MV-4-11 (cell line): ENCODE data around the gene THYN1.
"Not testable (repeated sequence)": the region's sequence is repeated elsewhere in the genome, so short reads cannot be mapped to it uniquely, and the experiment has no call there.

Source experiments
- DNase-seq: peaks from one replicate; lab custom pipeline; 2025; lab: John Stamatoyannopoulos, UW

The THYN1 gene

DNA sequence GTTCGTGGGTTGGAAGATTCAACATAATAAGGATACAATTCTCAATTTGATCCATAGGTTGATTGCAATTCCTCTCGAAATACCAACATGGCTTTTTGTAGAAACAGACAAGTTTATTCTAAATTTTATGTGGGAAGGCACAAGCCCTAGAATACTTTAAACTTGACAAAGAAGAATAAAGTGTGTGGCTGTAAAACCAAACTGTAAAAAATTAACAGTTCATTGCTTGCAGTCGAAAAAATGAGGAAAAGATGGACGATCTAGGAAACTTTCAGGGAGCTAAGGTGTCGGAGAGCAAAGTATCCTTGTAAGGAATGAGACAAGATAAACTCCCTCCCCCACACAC lies 22.0 kb upstream of the THYN1 start:
- no peak for DNase-seq

DNA sequence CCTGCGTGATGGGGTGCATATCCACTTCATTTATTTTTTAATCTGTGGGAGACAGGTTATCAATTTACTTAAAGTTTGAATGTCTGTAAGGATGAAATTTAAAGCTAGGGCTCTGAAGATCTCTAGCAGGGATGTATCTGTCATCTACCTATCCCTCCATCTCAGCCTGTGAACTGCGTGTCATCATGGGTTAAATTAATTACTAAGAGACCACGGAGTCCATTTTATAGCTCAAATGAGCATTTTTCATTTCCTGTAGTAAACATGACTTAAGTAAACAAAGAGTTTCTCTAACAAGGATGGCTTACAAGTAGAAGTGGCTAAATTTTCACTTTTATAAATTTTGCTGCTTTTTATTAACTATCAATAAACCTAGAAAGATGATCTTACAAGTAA lies 20.2 kb upstream of the THYN1 start:
- no peak for DNase-seq

DNA sequence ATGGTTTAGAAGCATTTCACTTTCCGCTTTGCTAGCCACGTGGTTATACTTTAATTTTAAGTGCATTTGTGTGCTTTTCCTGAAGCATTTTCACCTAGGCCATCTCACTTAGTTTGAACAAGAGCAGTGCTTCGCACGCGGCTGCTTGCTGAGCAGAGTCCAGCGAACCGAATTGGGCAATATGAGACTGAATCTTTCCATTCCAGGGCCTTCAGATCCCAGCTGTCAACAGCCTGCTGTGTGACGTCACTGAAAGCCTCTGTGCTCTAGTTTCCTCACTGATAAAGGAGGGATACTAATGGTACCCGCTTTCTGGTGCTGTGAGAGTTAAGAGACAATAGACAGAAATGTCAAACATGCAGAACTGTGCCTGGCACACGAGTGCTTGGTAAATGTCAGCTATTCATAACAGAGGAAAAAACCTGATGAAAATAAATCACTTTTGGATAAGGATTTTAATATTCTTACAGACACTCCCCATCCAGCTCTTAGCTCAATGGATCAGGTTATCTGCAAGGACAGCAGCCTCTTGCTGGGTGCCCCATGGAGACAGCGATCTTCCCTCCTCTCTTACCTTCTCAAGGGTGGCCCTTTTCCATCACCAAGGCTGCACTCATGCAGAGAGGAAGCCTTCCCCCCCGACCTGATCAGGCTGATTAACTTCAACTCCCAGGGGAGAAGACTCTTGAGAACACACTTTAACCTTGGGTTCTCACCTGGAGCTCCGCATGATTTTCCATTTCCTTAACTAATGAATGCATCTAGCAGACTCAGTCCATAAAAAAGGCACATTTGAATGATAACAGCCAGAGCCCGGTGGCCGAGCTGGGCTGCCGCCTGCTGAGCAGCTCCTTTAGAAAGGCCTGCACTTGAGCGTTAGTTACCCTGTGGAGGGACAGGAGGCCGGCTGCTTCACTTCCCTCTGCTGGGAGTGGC lies 19.5 kb upstream of the THYN1 start:
- DNase-seq: no peak

DNA sequence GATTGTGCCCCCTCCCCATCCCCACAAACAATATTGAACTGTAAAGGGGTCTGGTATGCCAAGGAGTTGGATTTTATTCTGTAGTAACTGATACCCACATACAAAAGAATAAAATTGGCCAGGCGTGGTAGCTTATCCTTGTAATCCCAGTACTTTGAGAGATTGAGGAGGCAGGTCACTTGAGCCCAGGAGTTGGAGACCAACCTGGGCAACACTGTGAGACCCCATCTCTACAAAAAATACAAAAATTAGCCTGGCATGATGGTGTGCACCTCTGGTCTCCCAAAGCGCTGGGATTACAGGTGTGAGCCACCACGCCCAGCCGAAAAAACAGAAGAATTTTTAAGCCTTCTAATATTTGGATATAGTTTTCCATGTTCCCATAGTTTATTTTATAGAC lies 18.8 kb upstream of the THYN1 start:
- no peak for DNase-seq

DNA sequence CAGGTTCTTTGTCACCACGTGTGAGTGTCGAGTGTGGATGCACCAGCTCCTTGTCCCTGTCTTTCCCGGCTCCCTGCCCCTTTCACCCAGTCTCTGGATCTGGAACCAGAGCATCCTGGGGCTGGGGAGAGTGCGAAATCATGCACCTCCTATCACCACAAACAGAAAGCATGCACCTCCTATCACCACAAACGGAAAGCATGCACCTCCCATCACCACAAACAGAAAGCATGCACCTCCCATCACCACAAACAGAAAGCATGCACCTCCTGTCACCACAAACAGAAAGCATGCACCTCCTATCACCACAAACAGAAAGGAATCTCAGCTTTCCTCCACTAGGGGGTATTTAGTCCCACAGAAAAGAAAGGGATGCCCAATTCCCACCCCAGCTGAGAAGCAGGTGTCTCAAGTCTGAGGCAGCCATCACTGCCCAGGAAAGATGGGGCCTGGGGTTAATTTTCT lies 17.1 kb upstream of the THYN1 start:
- no peak for DNase-seq

DNA sequence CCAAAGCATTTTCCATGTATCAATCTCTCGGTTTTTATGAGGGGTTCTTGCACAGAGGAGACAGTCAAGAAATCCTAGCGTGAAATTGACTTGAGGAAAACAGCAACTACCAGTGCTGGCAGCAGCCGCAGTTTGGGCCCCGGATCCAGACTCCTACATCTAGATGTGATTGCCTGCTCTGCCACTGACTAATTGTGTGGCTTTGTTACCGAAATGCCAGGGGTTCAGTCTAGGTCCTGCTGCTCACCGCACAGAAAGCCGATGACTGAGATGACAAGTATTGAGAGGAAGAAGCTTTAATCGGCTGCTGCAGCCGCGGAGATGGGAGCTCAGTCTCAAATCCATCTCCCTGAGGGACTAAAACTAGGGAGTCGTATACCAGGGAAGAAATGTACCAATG lies 14.8 kb upstream of the THYN1 start:
- no peak for DNase-seq

DNA sequence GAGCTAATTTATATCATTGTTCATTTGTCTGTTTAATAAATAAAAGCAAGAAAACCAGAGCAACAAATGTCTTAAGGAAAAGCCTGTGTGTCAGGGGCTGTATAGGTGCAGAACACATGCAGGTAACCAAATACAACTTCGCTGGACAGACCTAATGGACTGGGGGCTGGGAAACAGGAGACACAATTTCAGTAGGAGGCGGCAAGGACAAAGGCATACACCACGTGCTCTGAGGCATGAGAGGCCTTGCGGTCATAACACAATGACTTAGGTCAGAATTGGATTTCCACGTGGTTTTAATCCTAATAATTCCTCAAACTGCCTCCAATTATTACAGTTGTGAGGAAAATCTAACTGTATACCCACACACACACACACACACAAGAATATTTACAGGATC lies 14.3 kb upstream of the THYN1 start:
- DNase-seq: no peak

DNA sequence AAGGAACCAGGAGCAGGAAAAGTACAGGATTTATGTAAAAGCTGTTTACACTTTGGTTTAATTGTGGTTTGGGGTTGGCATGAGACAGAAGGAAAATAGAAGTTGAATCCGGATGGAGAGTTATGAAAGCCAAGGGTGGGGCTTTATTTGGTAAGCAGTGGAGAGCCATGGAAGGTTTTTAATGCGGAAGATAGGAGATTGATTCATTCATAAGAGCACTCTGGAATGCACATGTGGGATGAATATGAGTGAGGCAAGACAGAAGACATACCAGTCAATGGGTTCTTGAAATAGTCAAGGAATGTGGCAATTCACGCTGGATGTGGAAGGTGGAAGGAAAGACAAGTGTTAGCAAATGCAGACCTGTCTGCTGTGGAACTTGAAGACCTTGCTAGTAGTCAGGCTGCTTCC lies 13.7 kb upstream of the THYN1 start:
- DNase-seq: peak; percentile 81

DNA sequence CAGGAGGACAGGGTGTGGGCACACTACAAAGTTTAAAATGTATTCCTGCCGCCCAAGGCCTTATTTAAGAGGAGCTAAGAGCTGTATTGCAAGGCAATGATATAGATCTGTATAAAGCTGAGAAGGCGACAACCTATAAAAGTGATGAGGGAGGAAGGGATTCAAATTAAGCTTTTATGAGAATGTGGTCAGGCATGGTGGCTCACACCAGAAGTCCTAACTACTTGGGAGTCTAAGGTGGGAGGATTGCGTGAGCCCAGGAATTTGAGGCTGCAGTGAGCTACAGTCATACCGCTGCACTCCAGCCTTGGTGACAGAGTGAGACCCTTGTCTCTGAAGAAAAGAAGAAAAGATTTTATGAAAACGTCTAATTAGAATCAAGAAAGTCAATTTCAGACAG lies 13.3 kb upstream of the THYN1 start:
- no peak for DNase-seq

DNA sequence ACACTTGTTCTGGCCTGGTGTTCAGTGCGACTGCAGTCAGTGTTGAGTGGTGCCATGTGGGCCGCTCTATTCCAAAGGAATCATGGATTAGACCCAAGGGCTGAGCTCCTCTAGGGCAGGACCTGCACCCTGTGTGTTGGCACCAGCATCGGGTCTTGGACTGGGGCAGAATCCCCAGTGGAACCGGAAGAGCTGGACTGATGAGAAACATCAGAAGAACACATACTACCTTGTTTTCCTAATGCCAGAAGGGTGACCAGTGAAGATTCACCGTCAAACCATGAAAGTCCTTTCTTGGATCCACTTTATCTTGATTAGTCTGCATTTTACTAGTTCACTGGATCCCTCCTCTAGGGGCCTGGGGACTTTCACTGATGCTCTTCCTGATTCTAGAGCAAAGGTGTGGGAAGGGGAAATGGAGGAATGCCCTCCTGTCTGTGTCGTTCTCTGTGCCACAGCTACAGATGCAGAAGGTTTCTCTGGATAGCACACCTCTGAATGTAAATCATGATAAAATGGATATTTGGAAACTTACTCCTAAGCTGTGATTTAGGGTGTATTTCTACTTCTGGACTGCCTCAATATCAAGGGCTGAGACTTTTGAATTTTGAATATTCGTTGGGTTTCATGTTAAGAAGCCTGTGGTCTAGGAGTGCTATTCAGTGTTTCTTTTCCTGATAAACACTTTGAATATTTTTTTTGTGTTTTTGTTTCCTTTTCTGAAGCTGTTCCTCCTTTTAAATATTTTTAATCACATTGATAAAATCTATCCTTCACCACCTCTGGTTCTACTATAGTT lies 12.0 kb upstream of the THYN1 start:
- DNase-seq: no peak

DNA sequence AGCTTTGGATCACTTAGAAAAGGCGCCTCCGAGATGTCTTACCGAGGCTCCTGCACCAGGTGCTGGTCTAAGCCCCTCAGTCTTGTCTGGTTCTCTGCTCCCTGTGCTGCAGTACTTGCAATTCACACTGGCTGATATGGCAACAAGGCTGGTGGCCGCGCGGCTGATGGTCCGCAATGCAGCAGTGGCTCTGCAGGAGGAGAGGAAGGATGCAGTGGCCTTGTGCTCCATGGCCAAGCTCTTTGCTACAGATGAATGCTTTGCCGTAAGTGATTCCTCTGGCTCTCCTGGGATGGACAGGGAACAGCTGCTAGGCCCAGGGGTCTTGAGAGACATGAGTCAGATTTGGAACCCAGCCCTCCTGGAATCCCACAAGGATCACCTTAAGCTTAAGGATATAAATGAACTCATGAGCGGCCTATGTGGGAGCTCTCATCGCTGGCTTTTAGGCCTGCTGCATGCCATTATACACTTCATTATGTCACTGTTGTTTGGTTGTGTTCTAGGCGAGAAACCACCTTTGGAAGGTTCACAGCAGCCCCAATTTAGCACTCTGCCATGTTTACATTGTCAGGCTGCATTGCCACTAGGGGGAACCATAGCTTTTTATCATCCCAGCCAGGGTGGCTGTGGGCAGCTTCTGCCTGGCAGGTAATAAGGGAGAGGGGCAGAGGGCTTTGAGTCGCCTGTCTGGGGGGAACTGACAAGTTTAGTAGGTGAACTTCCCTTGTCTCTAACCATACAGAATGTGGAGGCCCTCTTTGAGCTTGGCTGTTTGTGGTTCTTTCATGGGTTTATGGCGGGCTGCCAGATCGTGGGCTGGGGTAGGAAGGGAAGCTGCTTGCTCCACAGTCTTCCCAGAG lies 8.7 kb upstream of the THYN1 start:
- peak; percentile 31 for DNase-seq

DNA sequence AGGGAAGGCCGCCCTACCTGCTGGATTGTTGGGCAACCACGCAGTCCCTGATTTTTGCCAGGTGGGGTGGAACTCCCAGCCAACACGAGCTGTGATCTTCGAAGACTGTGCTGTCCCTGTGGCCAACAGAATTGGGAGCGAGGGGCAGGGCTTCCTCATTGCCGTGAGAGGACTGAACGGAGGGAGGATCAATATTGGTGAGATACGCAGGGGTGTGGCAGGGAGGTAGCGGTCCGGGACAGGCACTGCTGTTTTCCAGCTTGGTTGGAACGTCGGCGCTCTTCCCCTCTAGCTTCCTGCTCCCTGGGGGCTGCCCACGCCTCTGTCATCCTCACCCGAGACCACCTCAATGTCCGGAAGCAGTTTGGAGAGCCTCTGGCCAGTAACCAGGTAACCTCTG lies 7.8 kb upstream of the THYN1 start:
- DNase-seq: no peak

DNA sequence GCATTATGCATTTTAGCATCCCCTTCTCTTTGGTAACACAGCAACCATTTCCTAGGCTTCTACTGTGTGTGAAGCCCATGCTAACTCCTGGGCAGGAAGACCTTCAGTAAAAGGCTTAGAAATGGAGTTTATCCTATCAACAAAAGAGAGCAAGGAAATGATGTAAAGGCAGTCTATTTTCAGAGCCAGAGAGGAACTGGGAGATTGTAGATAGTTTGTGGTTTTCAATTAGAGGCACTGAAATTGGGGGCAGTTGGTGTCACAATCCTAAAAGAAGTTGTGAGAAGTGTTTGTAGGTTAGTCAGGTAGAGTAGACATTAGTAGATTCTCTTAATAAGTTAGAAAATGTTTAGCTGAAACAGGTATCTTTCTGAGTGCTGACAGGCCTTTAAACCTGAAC lies 7.4 kb upstream of the THYN1 start:
- DNase-seq: peak; percentile 86

DNA sequence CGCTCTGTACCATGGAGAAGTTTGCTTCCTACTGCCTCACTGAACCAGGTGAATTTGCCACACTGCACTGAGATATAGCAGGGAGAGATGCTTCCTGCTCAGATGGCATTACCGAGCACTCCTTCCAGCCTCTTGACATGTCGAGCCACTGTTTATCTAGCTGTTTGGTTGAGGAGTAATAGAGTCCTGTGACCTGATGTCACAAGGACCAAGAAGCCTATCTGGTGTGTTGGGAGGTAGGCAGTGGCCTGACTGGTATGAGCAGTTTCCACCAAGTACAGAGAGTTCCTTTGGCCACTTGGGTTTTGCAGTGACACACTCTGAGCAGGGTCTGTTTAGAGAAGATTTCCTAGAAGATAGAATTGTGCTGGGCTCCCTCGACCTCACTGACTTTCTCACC lies 5.4 kb upstream of the THYN1 start:
- DNase-seq: no peak

DNA sequence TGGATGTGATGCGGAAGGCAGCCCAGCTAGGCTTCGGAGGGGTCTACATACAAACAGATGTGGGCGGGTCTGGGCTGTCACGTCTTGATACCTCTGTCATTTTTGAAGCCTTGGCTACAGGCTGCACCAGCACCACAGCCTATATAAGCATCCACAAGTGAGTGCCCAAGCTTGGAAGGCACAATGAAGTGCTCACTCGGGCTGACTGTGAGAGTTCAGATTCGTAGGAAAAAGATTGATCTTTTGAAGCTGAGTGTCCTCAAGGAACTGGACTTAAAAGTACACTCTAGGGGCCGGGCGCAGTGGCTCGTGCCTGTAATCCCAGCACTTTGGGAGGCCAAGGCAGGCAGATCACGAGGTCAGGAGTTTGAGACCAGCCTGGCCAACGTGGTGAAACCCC lies 3.9 kb upstream of the THYN1 start:
- no peak for DNase-seq

DNA sequence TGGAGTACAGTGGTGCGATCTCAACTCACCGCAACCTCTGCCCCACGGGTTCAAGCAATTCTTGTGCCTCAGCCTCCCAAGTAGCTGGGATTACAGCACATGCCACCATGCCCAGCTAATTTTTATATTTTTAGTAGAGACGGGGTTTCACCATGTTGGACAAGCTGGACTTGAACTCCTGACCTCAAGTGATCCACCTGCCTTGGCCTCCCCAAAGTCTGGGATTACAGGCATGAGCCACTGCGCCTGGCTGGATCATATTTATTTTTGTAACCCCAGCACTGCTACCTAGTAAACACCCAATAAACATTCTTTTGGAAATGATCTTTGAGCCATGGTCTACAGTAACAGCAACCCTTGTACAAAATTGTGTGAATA lies 2.0 kb upstream of the THYN1 start:
- DNase-seq: not testable (repeated sequence)

DNA sequence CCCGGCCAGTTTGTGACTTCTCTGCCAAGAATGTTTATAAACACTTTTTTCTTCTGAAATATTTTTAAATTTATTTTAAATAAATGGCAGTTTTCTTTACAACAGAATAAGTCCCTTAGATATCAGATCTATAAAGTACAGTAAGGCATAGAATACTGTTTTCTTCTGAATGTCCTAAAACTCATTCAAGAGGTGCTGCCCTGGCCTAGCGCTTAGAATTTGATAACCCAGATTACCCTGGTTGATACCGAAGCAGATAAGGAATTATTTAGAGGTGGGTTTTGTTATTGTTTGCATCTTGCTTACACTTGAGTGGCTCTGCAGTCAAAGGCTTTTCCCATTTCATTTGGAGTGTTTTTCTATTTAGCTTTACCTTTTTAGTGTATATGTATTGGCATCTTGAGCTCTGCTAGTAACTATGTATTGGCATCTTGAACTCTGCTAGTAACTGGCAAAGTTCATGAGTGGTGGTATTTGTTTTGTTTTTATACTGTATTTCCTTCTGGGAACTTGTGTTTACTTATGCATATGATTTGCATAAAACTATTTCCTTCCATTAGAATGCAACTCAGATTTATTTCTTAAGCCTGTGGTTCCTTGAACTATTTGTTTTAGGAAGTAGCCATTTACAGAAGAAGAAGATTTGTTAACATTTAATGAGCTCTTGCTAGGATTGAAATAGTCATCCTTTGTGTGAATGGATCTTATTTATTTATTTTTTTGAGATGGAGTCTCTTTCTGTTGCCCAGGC lies 1.5 kb upstream of the THYN1 start:
- peak; percentile 5 for DNase-seq

DNA sequence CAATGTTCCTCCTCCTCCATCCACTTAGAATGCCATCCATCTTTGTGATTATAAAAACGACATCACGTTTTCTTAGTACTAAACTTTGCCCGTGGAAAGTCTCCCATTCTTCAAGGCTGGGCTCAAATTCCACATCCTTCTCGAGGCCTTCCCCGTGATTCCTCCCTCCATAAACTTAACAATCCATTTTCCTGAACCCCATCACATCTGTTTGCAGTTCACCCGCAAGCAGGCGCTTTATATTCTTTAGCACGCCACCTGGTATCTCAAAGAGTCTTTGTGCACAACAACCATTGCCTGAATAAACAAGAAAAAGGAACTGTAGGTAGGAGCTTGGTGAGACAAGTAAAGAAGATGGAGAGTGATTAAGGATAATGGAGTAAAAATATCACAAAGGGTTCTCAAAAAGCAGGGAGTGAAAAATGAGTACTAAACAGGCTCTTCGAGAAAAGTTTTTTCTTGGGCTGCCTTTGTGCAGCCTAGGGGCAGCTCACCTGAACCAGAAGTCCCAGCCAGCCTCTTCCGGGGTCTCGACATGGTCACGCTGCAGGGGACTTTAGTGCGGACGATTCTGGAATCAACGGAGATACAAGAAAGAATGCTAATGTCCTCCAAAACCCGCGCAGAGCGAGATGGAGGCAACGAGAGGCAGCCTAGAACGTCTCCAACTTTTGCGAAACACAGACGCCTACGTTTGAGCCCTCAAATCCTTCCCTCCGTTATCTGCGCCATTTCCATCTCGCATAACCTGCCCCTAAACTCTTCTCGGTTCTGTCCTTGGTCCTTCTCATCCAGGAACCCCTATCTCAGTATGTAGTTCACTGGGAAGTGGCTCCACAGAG lies 585 bp downstream of the THYN1 start:
- no peak for DNase-seq

DNA sequence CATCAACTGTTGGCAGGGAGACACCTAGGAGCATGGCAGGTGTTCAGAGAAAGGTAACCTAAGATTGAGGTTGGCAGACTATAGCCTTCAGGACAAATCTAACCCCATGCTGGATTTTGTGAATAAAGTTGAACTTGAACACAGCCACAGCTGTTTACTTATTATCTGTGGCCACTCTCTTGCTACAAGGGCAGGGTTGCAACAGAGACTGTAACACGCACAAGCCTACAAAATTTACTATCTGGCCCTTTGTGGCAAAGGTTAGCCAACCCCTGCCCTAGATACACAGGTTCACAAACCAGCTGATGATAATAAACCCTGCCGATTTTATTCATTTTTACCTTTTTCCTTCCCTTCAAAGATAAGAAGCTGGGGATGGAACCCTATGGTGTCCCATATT lies 2.5 kb downstream of the THYN1 start:
- no peak for DNase-seq

DNA sequence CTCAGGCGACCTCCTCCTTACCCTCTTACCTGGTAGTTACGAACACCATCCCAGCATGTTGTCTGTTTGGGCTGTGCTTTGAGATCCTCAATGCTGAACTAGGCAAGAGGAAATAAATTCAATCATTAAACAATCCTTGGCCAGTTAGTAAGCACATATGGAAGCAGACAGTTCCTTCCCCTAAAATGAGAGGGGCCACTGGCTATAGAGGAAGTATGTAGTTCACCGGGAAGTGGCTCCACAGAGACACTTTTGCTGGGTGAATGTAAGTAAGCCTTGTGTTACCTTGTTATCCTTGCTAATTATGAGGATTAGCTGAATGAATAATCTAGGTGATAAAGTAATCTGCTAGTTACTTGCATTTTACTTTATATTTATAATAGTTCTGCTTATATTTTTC lies 2.9 kb downstream of the THYN1 start:
- DNase-seq: peak; percentile 53
